H1 (cell line): ENCODE results near the gene RSL24D1. TPM values are rescaled to one million over a fixed set of nuclear protein-coding genes. Genes with fewer than 3 reads are reported as not detected.

ENCODE experiments used
- CTCF ChIA-PET: fragments of 300-600 bp; sonication (Branson Sonifier 250); formaldehyde crosslinking; loops from one replicate; lab custom pipeline; 2021; ENCODE audit not compliant: partially characterized antibody; lab: Charles Lee
- POLR2A ChIA-PET: fragments of 300-600 bp; sonication (Branson Sonifier 250); formaldehyde crosslinking; loops from one replicate; lab custom pipeline; 2021; ENCODE audit warnings: inconsistent platforms; ENCODE audit not compliant: partially characterized antibody; lab: Charles Lee
- DNase-seq, 2 experiments: peaks; one replicate each; pipeline versions ENCODE4 v3.0.0 to v3.0.0-alpha.2; 2010 to 2022; ENCODE audit warnings: low spot score in 2 of 2, low read depth in 1 of 2, mixed read lengths in 1 of 2
- FAIRE-seq: peaks from 2 replicates; lab custom pipeline; 2011; peaks lifted over from hg19 to GRCh38; lab: Jason Lieb, UNC
- H2AFZ ChIP-seq: 2 replicates; pipeline ENCODE4 v1.8.1; 2012; ENCODE audit warnings: low read length, inconsistent platforms
- H2AK5ac ChIP-seq: 2 replicates; pipeline ENCODE4 v1.6.1; 2013; ENCODE audit warnings: low read depth, low read length
- H2BK120ac ChIP-seq: replicated peaks from 2 replicates; pipeline ENCODE3; 2013; ENCODE audit warnings: low read depth, low read length, inconsistent platforms
- H2BK12ac ChIP-seq: 2 replicates; pipeline ENCODE4 v1.6.1; 2013; ENCODE audit warnings: low read depth, low read length
- H2BK15ac ChIP-seq: 2 replicates; pipeline ENCODE4 v1.6.1; 2013; ENCODE audit warnings: low read length
- H2BK20ac ChIP-seq: 2 replicates; pipeline ENCODE4 v1.6.1; 2013; ENCODE audit warnings: low read length
- H2BK5ac ChIP-seq: 2 replicates; pipeline ENCODE4 v1.6.1; 2013; ENCODE audit warnings: low read depth, low read length
- H3K14ac ChIP-seq: 2 replicates; pipeline ENCODE4 v1.6.1; 2013; ENCODE audit warnings: inconsistent platforms; ENCODE audit not compliant: insufficient read length
- H3K18ac ChIP-seq: 2 replicates; pipeline ENCODE4 v1.6.1; 2013; ENCODE audit warnings: low read length; ENCODE audit errors: extremely low read depth
- H3K23ac ChIP-seq: 2 replicates; pipeline ENCODE4 v1.6.1; 2013; ENCODE audit warnings: inconsistent platforms; ENCODE audit not compliant: insufficient read length
- H3K23me2 ChIP-seq: 2 replicates; pipeline ENCODE4 v1.6.1; 2013; ENCODE audit warnings: low read depth, low read length
- H3K27ac ChIP-seq: 2 replicates; pipeline ENCODE4 v1.6.1; 2011; ENCODE audit warnings: low read depth, low read length, inconsistent platforms
- H3K27me3 ChIP-seq, 4 experiments: replicated peaks in 1 of 4; 1 replicate in 1 of 4; 2 replicates in 3 of 4; pipeline versions ENCODE4 v1.6.1 to v1.8.1; 2011 to 2013; ENCODE audit warnings: low read length in 3 of 4, mild to moderate bottlenecking in 3 of 4, inconsistent platforms in 2 of 4, mixed read lengths in 2 of 4, moderate library complexity in 1 of 4; ENCODE audit not compliant: control insufficient read depth in 3 of 4, insufficient read depth in 3 of 4; ENCODE audit errors: extremely low read depth in 1 of 4
- H3K36me3 ChIP-seq, 4 experiments: 2 replicates each; pipeline versions ENCODE4 v1.6.1 to v1.8.1; 2011 to 2013; ENCODE audit warnings: mild to moderate bottlenecking in 4 of 4, low read length in 3 of 4, moderate library complexity in 2 of 4, control low read depth in 1 of 4, inconsistent platforms in 1 of 4; ENCODE audit not compliant: insufficient read depth in 4 of 4, control insufficient read depth in 2 of 4
- H3K4ac ChIP-seq: replicated peaks from 2 replicates; pipeline ENCODE3; 2013; ENCODE audit warnings: low read length, low read depth, mixed read lengths, inconsistent platforms; ENCODE audit not compliant: insufficient read length
- H3K4me1 ChIP-seq, 4 experiments: replicated peaks in 1 of 4; 1 replicate in 1 of 4; 2 replicates in 3 of 4; pipeline versions ENCODE4 v1.6.1 to v1.8.1; 2011 to 2013; ENCODE audit warnings: low read length in 3 of 4, inconsistent platforms in 2 of 4, mixed read lengths in 1 of 4; ENCODE audit not compliant: insufficient read depth in 4 of 4, control insufficient read depth in 3 of 4
- H3K4me2 ChIP-seq, 2 experiments: 2 replicates each; pipeline versions ENCODE4 v1.6.1 to v1.8.1; 2011 to 2013; ENCODE audit warnings: low read depth in 2 of 2, low read length in 2 of 2, control low read depth in 1 of 2, inconsistent platforms in 1 of 2, mild to moderate bottlenecking in 1 of 2; ENCODE audit not compliant: insufficient read depth in 1 of 2
- H3K4me3 ChIP-seq, 4 experiments: fragments of 200-600, 300-600 bp in 1 of 4; sonication (generic), shearing (Covaris generic), sonication (Bioruptor Twin) in 1 of 4; 2 replicates each; pipeline versions ENCODE4 v1.5.1 to v1.8.1; 2011 to 2016; ENCODE audit warnings: low read length in 4 of 4, low read depth in 3 of 4, control low read depth in 2 of 4, inconsistent platforms in 2 of 4, mild to moderate bottlenecking in 2 of 4, mixed read lengths in 1 of 4, moderate library complexity in 1 of 4; ENCODE audit not compliant: insufficient read depth in 2 of 4; ENCODE audit errors: extremely low read depth in 1 of 4
- H3K56ac ChIP-seq: replicated peaks from 2 replicates; pipeline ENCODE3; 2013; ENCODE audit warnings: low read depth, mild to moderate bottlenecking, mixed read lengths, low read length, inconsistent platforms; ENCODE audit not compliant: insufficient read length
- H3K79me1 ChIP-seq: 2 replicates; pipeline ENCODE4 v1.6.1; 2013; ENCODE audit warnings: low read depth, low read length, control low read depth
- H3K79me2 ChIP-seq, 2 experiments: 2 replicates each; pipeline versions ENCODE4 v1.6.1 to v1.8.1; 2012 to 2013; ENCODE audit warnings: low read length in 2 of 2, mild to moderate bottlenecking in 2 of 2, inconsistent platforms in 1 of 2; ENCODE audit not compliant: insufficient read depth in 2 of 2, control insufficient read depth in 1 of 2
- H3K9ac ChIP-seq, 4 experiments: replicated peaks in 1 of 4; 1 replicate in 1 of 4; 2 replicates in 3 of 4; pipeline versions ENCODE4 v1.6.1 to v1.8.1; 2011 to 2013; ENCODE audit warnings: low read depth in 3 of 4, low read length in 3 of 4, control low read depth in 2 of 4, mild to moderate bottlenecking in 2 of 4, moderate library complexity in 2 of 4, inconsistent platforms in 1 of 4; ENCODE audit errors: extremely low read depth in 1 of 4
- H3K9me3 ChIP-seq, 2 experiments: 2 replicates each; pipeline versions ENCODE4 v1.6.1 to v1.8.1; 2012 to 2013; ENCODE audit warnings: mild to moderate bottlenecking in 2 of 2, moderate library complexity in 2 of 2, control low read depth in 1 of 2, inconsistent platforms in 1 of 2, low read depth in 1 of 2, low read length in 1 of 2, mixed read lengths in 1 of 2; ENCODE audit not compliant: insufficient read depth in 2 of 2
- H4K20me1 ChIP-seq, 2 experiments: replicated peaks in 1 of 2; 2 replicates each; pipeline versions ENCODE3 to v1.8.1; 2011 to 2013; ENCODE audit warnings: inconsistent platforms in 2 of 2, low read length in 2 of 2, mild to moderate bottlenecking in 1 of 2; ENCODE audit not compliant: insufficient read depth in 2 of 2, control insufficient read depth in 1 of 2
- H4K5ac ChIP-seq: 2 replicates; pipeline ENCODE4 v1.6.1; 2013; ENCODE audit warnings: low read length, low read depth, mixed read lengths, inconsistent platforms; ENCODE audit not compliant: insufficient read length
- H4K8ac ChIP-seq: 2 replicates; pipeline ENCODE4 v1.8.0; 2013; ENCODE audit warnings: mild to moderate bottlenecking, moderate library complexity, low read length, inconsistent platforms; ENCODE audit not compliant: insufficient read depth; ENCODE audit errors: extremely low read depth
- H4K91ac ChIP-seq: replicated peaks from 2 replicates; pipeline ENCODE3; 2013; ENCODE audit warnings: low read length, mixed read lengths, inconsistent platforms; ENCODE audit not compliant: insufficient read length
- CHD2 ChIP-seq: IDR thresholded peaks from 2 replicates; pipeline ENCODE4 v1.6.1; 2012; ENCODE audit warnings: low read length, improper control_type of control experiment
- GABPA ChIP-seq: IDR thresholded peaks from 2 replicates; pipeline ENCODE4 v1.6.1; 2011; ENCODE audit warnings: mild to moderate bottlenecking, low read length, moderate library complexity, borderline replicate concordance; ENCODE audit not compliant: insufficient read depth
- HDAC6 ChIP-seq: IDR thresholded peaks from one replicate; pipeline ENCODE4 v1.7.1; 2012; ENCODE audit warnings: low read depth, mild to moderate bottlenecking, inconsistent platforms, low read length, moderate library complexity
- JUN ChIP-seq: IDR thresholded peaks from 2 replicates; pipeline ENCODE4 v1.6.1; 2011; ENCODE audit warnings: low read depth, mild to moderate bottlenecking, improper control_type of control experiment, low read length
- RBBP5 ChIP-seq: IDR thresholded peaks from 2 replicates; pipeline ENCODE4 v1.7.1; 2012; ENCODE audit warnings: low read depth, mild to moderate bottlenecking, inconsistent platforms, low read length, moderate library complexity, borderline replicate concordance
- SRF ChIP-seq: IDR thresholded peaks from 2 replicates; pipeline ENCODE4 v1.6.1; 2011; ENCODE audit warnings: mild to moderate bottlenecking, low read depth, low read length, moderate library complexity
- YY1 ChIP-seq: IDR thresholded peaks from 2 replicates; pipeline ENCODE4 v1.6.1; 2011; ENCODE audit warnings: low read depth, mild to moderate bottlenecking, low read length
- WGBS, 2 experiments: shearing (Covaris generic) in 1 of 2; methylation state at CpG; one replicate each; pipeline versions ENCODE4 v1.1.6 to v1.1.7; 2013 to 2015; ENCODE audit warnings: low lambda C conversion rate in 2 of 2, mixed read lengths in 2 of 2, inconsistent platforms in 1 of 2, low coverage in 1 of 2, missing lambda C conversion rate in 1 of 2; ENCODE audit not compliant: insufficient replicate concordance in 2 of 2, insufficient coverage in 1 of 2, insufficient read length in 1 of 2; ENCODE audit errors: extremely low coverage in 1 of 2, missing lambda C conversion rate in 1 of 2; 5-methylcytosine and 5-hydroxymethylcytosine counted together
- polyA plus RNA-seq, 7 experiments: library from polyadenylated mRNA; depleted of rRNA in 3 of 7; stranded (reverse) in 5 of 7; unstranded in 2 of 7; fragments of >200 nt in 5 of 7; fragments of 200-250 nt in 2 of 7; gene quantifications; 1 replicate in 5 of 7; 2 replicates in 1 of 7; 4 replicates in 1 of 7; pipeline versions ENCODE4 v1.2.1 to v1.2.3, GENCODE V29; 2011 to 2013; ENCODE audit warnings: missing spikeins in 2 of 7, mixed read lengths in 2 of 7
- total RNA-seq: library from RNA; stranded (reverse); fragmentation: NEBNext Ultra II Directional; extraction: Animal tissue kit (Norgen Biotek cat#: 25700); gene quantifications from 2 replicates; pipeline ENCODE4 v1.2.1, GENCODE V29; 2021
- TF ChIP-seq, protein P1 (sequence below): IDR thresholded peaks from 2 replicates; pipeline ENCODE4 v1.6.1; 2012; ENCODE audit warnings: inconsistent platforms
- TF ChIP-seq, protein P2 (sequence below): IDR thresholded peaks from 2 replicates; pipeline ENCODE4 v1.6.1; 2011; ENCODE audit warnings: low read depth, mild to moderate bottlenecking, low read length; ENCODE audit not compliant: insufficient read depth

Gene RSL24D1
- total and polyA plus RNA-seq, 2 of the 8 experiments (the other 6 are each of a cell fraction or from before 2014, with no cell fraction given) = 45.7 to 130 TPM

DNA sequence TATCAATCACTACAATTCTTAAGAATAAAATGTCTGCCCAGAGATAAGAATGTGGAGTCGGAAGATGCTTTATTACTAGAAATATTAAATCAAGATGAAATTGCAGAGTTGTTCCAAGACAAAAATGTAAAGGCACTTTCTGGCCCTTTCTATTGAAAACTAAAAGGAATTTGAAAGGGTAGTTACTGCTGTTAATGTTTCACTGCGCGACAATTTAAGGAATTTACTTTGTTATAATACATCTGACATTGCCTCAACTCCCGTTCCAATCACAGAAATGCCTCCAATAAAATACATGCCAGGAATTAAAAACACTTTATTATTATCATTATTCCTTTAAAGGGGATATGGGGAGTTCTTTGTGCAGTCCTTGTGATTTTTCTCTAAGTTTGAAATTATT is 26.4 kb downstream of the RSL24D1 start:
- WGBS, 2 experiments = 88% methylated on average over 4 of the region's 4 CpGs; no CpG with 5 or more reads in 1 of the 2 experiments
- no peak overlapping the region for H4K8ac ChIP-seq
- no peak overlapping the region for H3K4ac ChIP-seq
- H3K18ac ChIP-seq = no peak overlapping the region
- H3K9me3 ChIP-seq = no peaks in the 10 kb centered on the region; a peak in 1 of 4 replicates
- no peak overlapping the region for H4K91ac ChIP-seq
- no peaks in the 10 kb centered on the region for H3K79me2 ChIP-seq
- H3K79me1 ChIP-seq = no peaks in the 10 kb centered on the region
- no peak overlapping the region for H2BK12ac ChIP-seq
- H3K23ac ChIP-seq = no peak overlapping the region
- no peak overlapping the region for H2BK20ac ChIP-seq
- no peak overlapping the region for H2BK15ac ChIP-seq
- H2AK5ac ChIP-seq = no peak overlapping the region
- no peak overlapping the region for H3K27ac ChIP-seq
- H3K4me1 ChIP-seq = no peaks in the 10 kb centered on the region
- H3K56ac ChIP-seq = no peak overlapping the region
- no peak overlapping the region for H2BK120ac ChIP-seq
- H3K36me3 ChIP-seq = no peaks in the 10 kb centered on the region
- H4K20me1 ChIP-seq = no peaks in the 10 kb centered on the region
- no peak overlapping the region for H4K5ac ChIP-seq
- ChIA-PET POLR2A (interaction anchor here (1.1 kb wide), 1 partner anchor 27 kb away, joined by 3 read pairs; no protein-coding TSS in a partner anchor), CTCF (interaction anchor here (1.2 kb wide), 1 partner anchor 46 kb away, joined by 6 read pairs; no protein-coding TSS in a partner anchor)
- no peak overlapping the region for H2AFZ ChIP-seq
- H3K4me3 ChIP-seq = no peak overlapping the region
- H2BK5ac ChIP-seq = no peak overlapping the region
- H3K23me2 ChIP-seq = no peaks in the 10 kb centered on the region
- no peak overlapping the region for H3K9ac ChIP-seq
- H3K27me3 ChIP-seq = no peaks in the 10 kb centered on the region
- FAIRE-seq = no peak
- H3K14ac ChIP-seq = no peak overlapping the region
- no peak overlapping the region for H3K4me2 ChIP-seq
- no peak for DNase-seq
- TF ChIP-seq SRF (no peak), GABPA (no peak), JUN (no peak), RBBP5 (no peak), HDAC6 (no peak), YY1 (no peak), CHD2 (no peak)
- TF ChIP-seq, protein P1, sequence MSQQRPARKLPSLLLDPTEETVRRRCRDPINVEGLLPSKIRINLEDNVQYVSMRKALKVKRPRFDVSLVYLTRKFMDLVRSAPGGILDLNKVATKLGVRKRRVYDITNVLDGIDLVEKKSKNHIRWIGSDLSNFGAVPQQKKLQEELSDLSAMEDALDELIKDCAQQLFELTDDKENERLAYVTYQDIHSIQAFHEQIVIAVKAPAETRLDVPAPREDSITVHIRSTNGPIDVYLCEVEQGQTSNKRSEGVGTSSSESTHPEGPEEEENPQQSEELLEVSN = no peak
- TF ChIP-seq, protein P2, sequence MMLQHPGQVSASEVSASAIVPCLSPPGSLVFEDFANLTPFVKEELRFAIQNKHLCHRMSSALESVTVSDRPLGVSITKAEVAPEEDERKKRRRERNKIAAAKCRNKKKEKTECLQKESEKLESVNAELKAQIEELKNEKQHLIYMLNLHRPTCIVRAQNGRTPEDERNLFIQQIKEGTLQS = no peak
